Adipocyte (in vitro differentiated cells): ENCODE data around the gene TBX5.
"Not testable (repeated sequence)": the region's sequence is repeated elsewhere in the genome, so short reads cannot be mapped to it uniquely, and the experiment has no call there.

Experiments
- DNase-seq: peaks from one replicate; pipeline ENCODE4 v3.0.0-alpha.2; 2015; ENCODE audit warnings: low read depth
- H3K27me3 ChIP-seq: replicated peaks from 2 replicates; pipeline ENCODE4 v1.7.0; 2013; ENCODE audit warnings: mild to moderate bottlenecking, low read length, moderate library complexity; ENCODE audit not compliant: control insufficient read depth, insufficient read depth
- H3K36me3 ChIP-seq: 2 replicates; pipeline ENCODE4 v1.7.0; 2013; ENCODE audit warnings: low read length, mild to moderate bottlenecking, moderate library complexity; ENCODE audit not compliant: control insufficient read depth, insufficient read depth, severe bottlenecking
- H3K4me1 ChIP-seq: 2 replicates; pipeline ENCODE4 v1.7.0; 2013; ENCODE audit warnings: mild to moderate bottlenecking, low read length, moderate library complexity; ENCODE audit not compliant: control insufficient read depth, insufficient read depth
- H3K4me3 ChIP-seq: 2 replicates; pipeline ENCODE4 v1.7.0; 2013; ENCODE audit warnings: mild to moderate bottlenecking, low read length, moderate library complexity
- H3K9ac ChIP-seq: 2 replicates; pipeline ENCODE4 v1.7.0; 2013; ENCODE audit warnings: mild to moderate bottlenecking, low read length, moderate library complexity
- H3K9me3 ChIP-seq: 2 replicates; pipeline ENCODE4 v1.7.0; 2013; ENCODE audit warnings: mild to moderate bottlenecking, low read length, moderate library complexity; ENCODE audit not compliant: control insufficient read depth

The TBX5 gene

GRCh38 chr12:114360485-114360884 lies 45.5 kb downstream of the TBX5 start:
- H3K9ac ChIP-seq = no peak overlapping the region
- H3K36me3 ChIP-seq = peaks cover 7% of the 10 kb centered on the region
- DNase-seq = no peak
- H3K4me3 ChIP-seq = no peak overlapping the region
- H3K9me3 ChIP-seq = no peaks in the 10 kb centered on the region
- no peaks in the 10 kb centered on the region for H3K27me3 ChIP-seq
- H3K4me1 ChIP-seq = no peaks in the 10 kb centered on the region

GRCh38 chr12:114355389-114356088 lies 50.4 kb downstream of the TBX5 start:
- Histone ChIP-seq H3K36me3 (no peaks in the 10 kb centered on the region), H3K4me1 (no peaks in the 10 kb centered on the region), H3K9me3 (no peaks in the 10 kb centered on the region), H3K9ac (no peak overlapping the region), H3K27me3 (no peaks in the 10 kb centered on the region), H3K4me3 (no peak overlapping the region)
- no peak for DNase-seq

- not testable (repeated sequence) for H3K36me3 ChIP-seq, H3K4me3 ChIP-seq, H3K9me3 ChIP-seq, H3K27me3 ChIP-seq, DNase-seq, H3K4me1 ChIP-seq, H3K9ac ChIP-seq
Observed at GRCh38 chr12:114349239-114349638, 56.7 kb downstream of the TBX5 start.

GRCh38 chr12:114347861-114348260 lies 58.1 kb downstream of the TBX5 start:
- Histone ChIP-seq H3K27me3 (no peaks in the 10 kb centered on the region), H3K36me3 (no peaks in the 10 kb centered on the region), H3K9ac (no peak overlapping the region), H3K4me3 (no peak overlapping the region), H3K9me3 (no peaks in the 10 kb centered on the region), H3K4me1 (no peaks in the 10 kb centered on the region)
- DNase-seq = no peak

GRCh38 chr12:114344831-114345230 lies 61.1 kb downstream of the TBX5 start:
- DNase-seq = no peak
- no peaks in the 10 kb centered on the region for H3K27me3 ChIP-seq
- H3K4me1 ChIP-seq = peaks cover 6% of the 10 kb centered on the region
- peaks cover 7% of the 10 kb centered on the region for H3K9me3 ChIP-seq
- no peaks in the 10 kb centered on the region for H3K36me3 ChIP-seq
- no peak overlapping the region for H3K9ac ChIP-seq
- H3K4me3 ChIP-seq = no peak overlapping the region

GRCh38 chr12:114344303-114344663 lies 61.7 kb downstream of the TBX5 start:
- no peak for DNase-seq
- H3K4me3 ChIP-seq = no peak overlapping the region
- no peaks in the 10 kb centered on the region for H3K27me3 ChIP-seq
- no peaks in the 10 kb centered on the region for H3K36me3 ChIP-seq
- peaks cover 7% of the 10 kb centered on the region for H3K9me3 ChIP-seq
- H3K9ac ChIP-seq = no peak overlapping the region
- peaks cover 7% of the 10 kb centered on the region for H3K4me1 ChIP-seq

- no peak overlapping the region for H3K9ac ChIP-seq
- no peak overlapping the region for H3K4me3 ChIP-seq
- DNase-seq = no peak
- no peaks in the 10 kb centered on the region for H3K36me3 ChIP-seq
- peaks cover 7% of the 10 kb centered on the region for H3K4me1 ChIP-seq
- no peaks in the 10 kb centered on the region for H3K27me3 ChIP-seq
- H3K9me3 ChIP-seq = peaks cover 7% of the 10 kb centered on the region
Observed at GRCh38 chr12:114343585-114344302, 62.2 kb downstream of the TBX5 start.

- no peaks in the 10 kb centered on the region for H3K27me3 ChIP-seq
- DNase-seq = no peak
- no peak overlapping the region for H3K9ac ChIP-seq
- no peak overlapping the region for H3K4me3 ChIP-seq
- H3K36me3 ChIP-seq = no peaks in the 10 kb centered on the region
- peaks cover 11% of the 10 kb centered on the region for H3K9me3 ChIP-seq
- peaks cover 7% of the 10 kb centered on the region for H3K4me1 ChIP-seq
Observed at GRCh38 chr12:114342656-114343055, 63.3 kb downstream of the TBX5 start.

GRCh38 chr12:114341635-114342034 lies 64.3 kb downstream of the TBX5 start:
- H3K27me3 ChIP-seq = no peaks in the 10 kb centered on the region
- H3K4me3 ChIP-seq = no peak overlapping the region
- no peak for DNase-seq
- peaks cover 7% of the 10 kb centered on the region for H3K4me1 ChIP-seq
- H3K9ac ChIP-seq = no peak overlapping the region
- H3K9me3 ChIP-seq = peaks cover 13% of the 10 kb centered on the region
- H3K36me3 ChIP-seq = no peaks in the 10 kb centered on the region

GRCh38 chr12:114340231-114340630 lies 65.7 kb downstream of the TBX5 start:
- H3K9ac ChIP-seq = no peak overlapping the region
- H3K36me3 ChIP-seq = no peaks in the 10 kb centered on the region
- peaks cover 13% of the 10 kb centered on the region for H3K9me3 ChIP-seq
- H3K4me1 ChIP-seq = peaks cover 7% of the 10 kb centered on the region
- peaks cover 6% of the 10 kb centered on the region for H3K27me3 ChIP-seq
- no peak overlapping the region for H3K4me3 ChIP-seq
- DNase-seq = no peak

GRCh38 chr12:114339626-114340025 lies 66.3 kb downstream of the TBX5 start:
- Histone ChIP-seq H3K36me3 (no peaks in the 10 kb centered on the region), H3K4me1 (peaks cover 7% of the 10 kb centered on the region), H3K4me3 (no peak overlapping the region), H3K27me3 (peaks cover 7% of the 10 kb centered on the region), H3K9me3 (peaks cover 13% of the 10 kb centered on the region), H3K9ac (no peak overlapping the region)
- no peak for DNase-seq
